ENCODE measurements around the gene CLEC4M. TPM values are rescaled to one million over a fixed set of nuclear protein-coding genes. Genes with fewer than 3 reads are reported as not detected.

CLEC4M gene
- total and polyA plus RNA-seq, 2 of the 8 experiments (the other 6 are each of a cell fraction or from before 2014, with no cell fraction given): not detected

- H3K79me1 ChIP-seq (ENCODE audit: low read depth, low read length): no peaks in the 10 kb centered on the region
- H3K4me2 ChIP-seq (ENCODE audit: insufficient read depth in 1 of 2, low read depth in 2 of 2, low read length in 2 of 2): no peak overlapping the region
- H3K18ac ChIP-seq (ENCODE audit: extremely low read depth, low read length): no peak overlapping the region
- H3K23me2 ChIP-seq (ENCODE audit: low read depth, low read length): no peaks in the 10 kb centered on the region; the same call in 1 of the 2 replicates
- ChIA-PET CTCF (ENCODE audit: partially characterized antibody) (no interaction called here), POLR2A (ENCODE audit: partially characterized antibody) (no interaction called here)
- no peak overlapping the region for H2BK20ac ChIP-seq (ENCODE audit: low read length)
- H3K4me3 ChIP-seq (ENCODE audit: extremely low read depth in 1 of 4, insufficient read depth in 2 of 4, low read depth in 3 of 4, low read length in 4 of 4): no peak overlapping the region
- H2BK12ac ChIP-seq (ENCODE audit: low read depth, low read length): no peak overlapping the region
- H3K9me3 ChIP-seq (ENCODE audit: insufficient read depth in 2 of 2, low read depth in 1 of 2, low read length in 1 of 2): peaks cover 23 to 24% of the 10 kb centered on the region in 2 experiments
- H3K4me1 ChIP-seq (replicated peaks in 1 of 4; ENCODE audit: control insufficient read depth in 3 of 4, insufficient read depth in 4 of 4, low read length in 3 of 4): no peaks in the 10 kb centered on the region
- no peak overlapping the region for H4K91ac ChIP-seq (replicated peaks; ENCODE audit: insufficient read length, low read length)
- H3K79me2 ChIP-seq (ENCODE audit: control insufficient read depth in 1 of 2, insufficient read depth in 2 of 2, low read length in 2 of 2): no peaks in the 10 kb centered on the region
- H4K8ac ChIP-seq (ENCODE audit: extremely low read depth, insufficient read depth, low read length): no peak overlapping the region
- 61% methylated on average over 4 of the region's 4 CpGs; no CpG with 5 or more reads in 1 of the 2 experiments for WGBS, 2 experiments (ENCODE audit: extremely low coverage in 1 of 2, insufficient coverage in 1 of 2, insufficient read length in 1 of 2, insufficient replicate concordance in 2 of 2, low coverage in 1 of 2, low lambda C conversion rate in 2 of 2, missing lambda C conversion rate in 1 of 2)
- no peaks in the 10 kb centered on the region for H4K20me1 ChIP-seq (replicated peaks in 1 of 2; ENCODE audit: control insufficient read depth in 1 of 2, insufficient read depth in 2 of 2, low read length in 2 of 2)
- no peak overlapping the region for H2BK5ac ChIP-seq (ENCODE audit: low read depth, low read length)
- no peak overlapping the region for H3K9ac ChIP-seq (replicated peaks in 1 of 4; ENCODE audit: extremely low read depth in 1 of 4, low read depth in 3 of 4, low read length in 3 of 4)
- no peaks in the 10 kb centered on the region for H3K27me3 ChIP-seq (replicated peaks in 1 of 4; ENCODE audit: control insufficient read depth in 3 of 4, extremely low read depth in 1 of 4, insufficient read depth in 3 of 4, low read length in 3 of 4)
- H2AK5ac ChIP-seq (ENCODE audit: low read depth, low read length): no peak overlapping the region
- H3K14ac ChIP-seq (ENCODE audit: insufficient read length): no peak overlapping the region
- no peak overlapping the region for H2AFZ ChIP-seq (ENCODE audit: low read length)
- no peak for DNase-seq (ENCODE audit: low read depth in 1 of 2, low spot score in 2 of 2)
- H2BK15ac ChIP-seq (ENCODE audit: low read length): no peak overlapping the region
- no peak overlapping the region for H2BK120ac ChIP-seq (replicated peaks; ENCODE audit: low read depth, low read length)
- no peaks in the 10 kb centered on the region for H3K36me3 ChIP-seq (ENCODE audit: control insufficient read depth in 2 of 4, insufficient read depth in 4 of 4, low read length in 3 of 4)
- H3K27ac ChIP-seq (ENCODE audit: low read depth, low read length): no peak overlapping the region
- FAIRE-seq: no peak
- H4K5ac ChIP-seq (ENCODE audit: insufficient read length, low read depth, low read length): no peak overlapping the region
- no peak overlapping the region for H3K56ac ChIP-seq (replicated peaks; ENCODE audit: insufficient read length, low read depth, low read length)
- no peak overlapping the region for H3K23ac ChIP-seq (ENCODE audit: insufficient read length)
- no peak overlapping the region for H3K4ac ChIP-seq (replicated peaks; ENCODE audit: insufficient read length, low read depth, low read length)
- TF ChIP-seq CBX5 (IDR thresholded peaks at IDR 0.05; ENCODE audit: low read depth, low read length): no peak
- no peak for TF ChIP-seq CEBPB (IDR thresholded peaks at IDR 0.05; ENCODE audit: low read depth, low read length)
- TF ChIP-seq ZNF274 (IDR thresholded peaks at IDR 0.05; ENCODE audit: borderline replicate concordance, extremely low read depth, low read length): no peak
- TF ChIP-seq SP1 (IDR thresholded peaks at IDR 0.05; ENCODE audit: low read depth, low read length): no peak
- no peak for TF ChIP-seq JUN (IDR thresholded peaks at IDR 0.05; ENCODE audit: low read depth, low read length)
- no peak for TF ChIP-seq NANOG (IDR thresholded peaks at IDR 0.05; ENCODE audit: insufficient read depth, low read depth, low read length, poor library complexity, severe bottlenecking)
- no peak for TF ChIP-seq CHD2 (IDR thresholded peaks at IDR 0.05; ENCODE audit: low read length)
- TF ChIP-seq RFX5 (IDR thresholded peaks at IDR 0.05; ENCODE audit: borderline replicate concordance, low read depth, low read length): no peak
- no peak for TF ChIP-seq SAP30 (IDR thresholded peaks at IDR 0.05; ENCODE audit: insufficient read depth, insufficient replicate concordance, low read length)
- TF ChIP-seq POLR2AphosphoS5 (IDR thresholded peaks at IDR 0.05; ENCODE audit: low read depth, low read length): no peak
- TF ChIP-seq RXRA (IDR thresholded peaks at IDR 0.05; ENCODE audit: insufficient read depth, low read depth, low read length): no peak
- TF ChIP-seq CBX8 (IDR thresholded peaks at IDR 0.05; ENCODE audit: borderline replicate concordance, low read depth, low read length): no peak
- no peak for TF ChIP-seq GTF2F1 (IDR thresholded peaks at IDR 0.05; ENCODE audit: borderline replicate concordance, low read depth, low read length)
These were observed 6.8 kb upstream of the CLEC4M start for GRCh38 chr19:7756258-7756657.

All from H1 (cell line).